NAMALWA (cell line): Measurements from ENCODE around the gene UBR1.
A peak's percentile ranks its signal among the peaks of the same experiment; 100 is the strongest.
"Not testable (repeated sequence)": the region's sequence is repeated elsewhere in the genome, so short reads cannot be mapped to it uniquely, and the experiment has no call there.

Experiments used
- DNase-seq: peaks from one replicate; pipeline ENCODE4 v3.0.0-alpha.2; 2015; ENCODE audit warnings: low spot score

The UBR1 gene

GRCh38 chr15:42971830-42972229, 134.0 kb downstream of the UBR1 start:
- DNase-seq: no peak

- no peak for DNase-seq
Measured at GRCh38 chr15:42964476-42964875, 141.4 kb downstream of the UBR1 start.

- DNase-seq: no peak
Measured at GRCh38 chr15:42955518-42955917, 150.3 kb downstream of the UBR1 start.

GRCh38 chr15:42954291-42954690, 151.5 kb downstream of the UBR1 start:
- DNase-seq: no peak

GRCh38 chr15:42948898-42949297, 156.9 kb downstream of the UBR1 start:
- not testable (repeated sequence) for DNase-seq

- no peak for DNase-seq
Measured at GRCh38 chr15:42940527-42940926, 165.3 kb downstream of the UBR1 start.

GRCh38 chr15:42939841-42940240, 166.0 kb downstream of the UBR1 start:
- no peak for DNase-seq

GRCh38 chr15:42937143-42937542, 168.7 kb downstream of the UBR1 start:
- DNase-seq: no peak

GRCh38 chr15:42933886-42934667, 171.8 kb downstream of the UBR1 start:
- DNase-seq: no peak

GRCh38 chr15:42932833-42933515, 172.9 kb downstream of the UBR1 start:
- no peak for DNase-seq

- no peak for DNase-seq
Measured at GRCh38 chr15:42931702-42932486, 173.9 kb downstream of the UBR1 start.

GRCh38 chr15:42929306-42929848, 176.5 kb downstream of the UBR1 start:
- DNase-seq: no peak

GRCh38 chr15:42921342-42921731, 184.5 kb downstream of the UBR1 start:
- DNase-seq: peak; percentile 28

- peak; percentile 99 for DNase-seq
Measured at GRCh38 chr15:42920519-42921341, 185.1 kb downstream of the UBR1 start, which contains the start of gene TTBK2. TSS of gene TTBK2 (minus strand) at chr15:42920778. CDS start at chr15:42878617, 42,161 bp downstream.

GRCh38 chr15:42919799-42920518, 185.9 kb downstream of the UBR1 start:
- peak; percentile 74 for DNase-seq

GRCh38 chr15:42919308-42919707, 186.5 kb downstream of the UBR1 start:
- DNase-seq: peak; percentile 47

GRCh38 chr15:42918047-42918446, 187.8 kb downstream of the UBR1 start:
- DNase-seq: peak; percentile 72

GRCh38 chr15:42915654-42916315, 190.1 kb downstream of the UBR1 start:
- no peak for DNase-seq

GRCh38 chr15:42914728-42915497, 190.9 kb downstream of the UBR1 start:
- peak; percentile 31 for DNase-seq
